Measurements from ENCODE around the gene MACROH2A2. TPM values are rescaled to one million over a fixed set of nuclear protein-coding genes. Genes with fewer than 3 reads are reported as not detected.
"Not testable (repeated sequence)": the region's sequence is repeated elsewhere in the genome, so short reads cannot be mapped to it uniquely, and the experiment has no call there.

MACROH2A2 gene
- total and polyA plus RNA-seq, 3 donors from 2014 or later: 31.0 to 72.3 (median 69.6) TPM

- DNase-seq: no peak
- 91 to 94% methylated on average over 5 of the region's 5 CpGs for WGBS, 2 donors
Measured at GRCh38 chr10:70096705-70097420, 44.2 kb downstream of the MACROH2A2 start.

GRCh38 chr10:70097459-70097858 is 44.8 kb downstream of the MACROH2A2 start:
- no peak overlapping the region for H3K27ac ChIP-seq
- DNase-seq: no peak
- H3K4me3 ChIP-seq: no peak overlapping the region
- TF ChIP-seq POLR2A (IDR thresholded peaks at IDR 0.05): no peak
- TF ChIP-seq, protein P1, sequence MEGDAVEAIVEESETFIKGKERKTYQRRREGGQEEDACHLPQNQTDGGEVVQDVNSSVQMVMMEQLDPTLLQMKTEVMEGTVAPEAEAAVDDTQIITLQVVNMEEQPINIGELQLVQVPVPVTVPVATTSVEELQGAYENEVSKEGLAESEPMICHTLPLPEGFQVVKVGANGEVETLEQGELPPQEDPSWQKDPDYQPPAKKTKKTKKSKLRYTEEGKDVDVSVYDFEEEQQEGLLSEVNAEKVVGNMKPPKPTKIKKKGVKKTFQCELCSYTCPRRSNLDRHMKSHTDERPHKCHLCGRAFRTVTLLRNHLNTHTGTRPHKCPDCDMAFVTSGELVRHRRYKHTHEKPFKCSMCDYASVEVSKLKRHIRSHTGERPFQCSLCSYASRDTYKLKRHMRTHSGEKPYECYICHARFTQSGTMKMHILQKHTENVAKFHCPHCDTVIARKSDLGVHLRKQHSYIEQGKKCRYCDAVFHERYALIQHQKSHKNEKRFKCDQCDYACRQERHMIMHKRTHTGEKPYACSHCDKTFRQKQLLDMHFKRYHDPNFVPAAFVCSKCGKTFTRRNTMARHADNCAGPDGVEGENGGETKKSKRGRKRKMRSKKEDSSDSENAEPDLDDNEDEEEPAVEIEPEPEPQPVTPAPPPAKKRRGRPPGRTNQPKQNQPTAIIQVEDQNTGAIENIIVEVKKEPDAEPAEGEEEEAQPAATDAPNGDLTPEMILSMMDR (IDR thresholded peaks at IDR 0.05): no peak
- no peaks in the 10 kb centered on the region for H3K9me3 ChIP-seq
- H3K4me1 ChIP-seq: no peaks in the 10 kb centered on the region
- no peaks in the 10 kb centered on the region for H3K27me3 ChIP-seq
- H3K36me3 ChIP-seq (ENCODE audit: low read depth, missing control alignments): no peaks in the 10 kb centered on the region
- intact Hi-C loops (cut with DNase I; ENCODE audit: low total_unique reads): no loop called here

More at GRCh38 chr10:70096705-70097420, 44.2 kb downstream of the MACROH2A2 start:
- Histone ChIP-seq H3K27me3 (no peaks in the 10 kb centered on the region), H3K4me3 (no peak overlapping the region), H3K4me1 (no peaks in the 10 kb centered on the region), H3K36me3 (ENCODE audit: low read depth, missing control alignments) (no peaks in the 10 kb centered on the region), H3K9me3 (no peaks in the 10 kb centered on the region), H3K27ac (no peak overlapping the region)
- TF ChIP-seq, protein P1 (IDR thresholded peaks at IDR 0.05): no peak
- TF ChIP-seq POLR2A (IDR thresholded peaks at IDR 0.05): no peak
- intact Hi-C loops (cut with DNase I; ENCODE audit: low total_unique reads): no loop called here

DNA sequence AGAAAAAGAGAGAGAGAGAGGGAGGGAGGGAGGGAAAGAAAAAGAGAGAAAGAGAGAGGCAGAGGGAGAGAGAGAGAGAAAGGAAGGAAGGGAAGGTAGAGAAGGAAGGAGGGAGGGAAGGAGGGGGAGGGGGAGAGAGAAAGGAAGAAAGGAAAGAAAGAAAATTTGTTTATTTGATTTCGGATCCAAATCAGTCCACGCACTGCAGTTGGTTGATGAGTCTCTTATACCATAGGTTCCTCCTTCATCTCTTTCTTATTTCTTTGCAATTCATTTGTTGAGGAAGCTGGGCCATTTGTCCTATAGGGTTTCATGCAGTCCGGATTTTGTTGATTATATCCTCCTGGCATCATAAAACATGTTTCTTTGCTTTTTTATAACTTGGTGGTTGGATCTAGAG is 45.6 kb downstream of the MACROH2A2 start:
- Histone ChIP-seq H3K9me3 (no peaks in the 10 kb centered on the region), H3K36me3 (ENCODE audit: low read depth, missing control alignments) (no peaks in the 10 kb centered on the region), H3K27ac (no peak overlapping the region), H3K4me1 (no peaks in the 10 kb centered on the region), H3K4me3 (no peak overlapping the region), H3K27me3 (no peaks in the 10 kb centered on the region)
- intact Hi-C loops (cut with DNase I; ENCODE audit: low total_unique reads): no loop called here
- no peak for TF ChIP-seq POLR2A (IDR thresholded peaks at IDR 0.05)
- 94 to 96% methylated on average over 3 of the region's 3 CpGs for WGBS, 2 donors
- DNase-seq: no peak

- H3K4me3 ChIP-seq; H3K4me1 ChIP-seq; H3K27me3 ChIP-seq; H3K36me3 ChIP-seq (ENCODE audit: low read depth, missing control alignments); H3K9me3 ChIP-seq; DNase-seq; H3K27ac ChIP-seq; intact Hi-C loops (cut with DNase I; ENCODE audit: low total_unique reads): not testable (repeated sequence)
- WGBS, 2 donors: 85% methylated on average over 11 of the region's 11 CpGs
Measured at GRCh38 chr10:70101068-70101562, 48.5 kb downstream of the MACROH2A2 start.

DNA sequence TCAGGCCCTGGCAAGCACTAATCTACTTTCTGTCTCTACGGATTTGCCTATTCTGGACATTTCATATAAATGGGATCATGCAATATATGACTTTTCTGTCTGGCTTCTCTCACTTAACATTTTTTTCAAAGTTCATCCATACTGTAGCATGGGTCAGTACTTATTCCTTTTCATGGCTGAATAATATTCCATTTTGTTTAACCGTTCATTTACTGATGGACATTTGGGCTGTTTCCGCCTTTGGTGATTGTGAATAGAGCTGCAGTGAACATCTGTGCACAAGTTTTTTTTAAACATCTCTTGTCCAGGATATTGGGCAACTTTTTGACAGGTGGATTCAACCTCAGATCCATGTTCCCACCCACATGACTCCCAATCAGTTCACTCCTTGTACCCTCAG is 49.0 kb downstream of the MACROH2A2 start:
- Histone ChIP-seq H3K4me1 (no peaks in the 10 kb centered on the region), H3K36me3 (ENCODE audit: low read depth, missing control alignments) (no peaks in the 10 kb centered on the region), H3K27me3 (no peaks in the 10 kb centered on the region), H3K27ac (no peak overlapping the region), H3K4me3 (no peak overlapping the region), H3K9me3 (no peaks in the 10 kb centered on the region)
- DNase-seq: no peak
- no peak for TF ChIP-seq POLR2A (IDR thresholded peaks at IDR 0.05)
- TF ChIP-seq, protein P1 (IDR thresholded peaks at IDR 0.05): no peak
- intact Hi-C loops (cut with DNase I; ENCODE audit: low total_unique reads): no loop called here
- WGBS, 2 donors: 61 to 80% methylated on average over 3 of the region's 3 CpGs

Data from testis (tissue), 3 donors.